NCI-H748 (cell line): Measurements from ENCODE around the gene GMCL2.
"Not testable (repeated sequence)": the region's sequence is repeated elsewhere in the genome, so short reads cannot be mapped to it uniquely, and the experiment has no call there.

ENCODE experiments used
- DNase-seq: peaks from one replicate; lab custom pipeline; 2025; ENCODE audit not compliant: unreplicated experiment; lab: John Stamatoyannopoulos, UW

The GMCL2 gene

GRCh38 chr5:178206166-178207101 lies 19.3 kb upstream of the GMCL2 start:
- no peak for DNase-seq

- DNase-seq = no peak
Observed at GRCh38 chr5:178205749-178206047, 18.5 kb upstream of the GMCL2 start.

GRCh38 chr5:178204935-178205748 lies 18.0 kb upstream of the GMCL2 start:
- DNase-seq = peak; percentile 78

GRCh38 chr5:178204182-178204934 lies 17.2 kb upstream of the GMCL2 start, which contains the start of gene HNRNPAB:
TSS of gene HNRNPAB (plus strand) at chr5:178204533. CDS start at chr5:178204838, 305 bp downstream.
- peak; percentile 96 for DNase-seq

- no peak for DNase-seq
Observed at GRCh38 chr5:178203670-178204181, 16.6 kb upstream of the GMCL2 start.

GRCh38 chr5:178202541-178202940 lies 15.4 kb upstream of the GMCL2 start:
- DNase-seq = no peak

GRCh38 chr5:178201927-178202235 lies 14.7 kb upstream of the GMCL2 start:
- no peak for DNase-seq

- no peak for DNase-seq
Observed at GRCh38 chr5:178201221-178201926, 14.2 kb upstream of the GMCL2 start.

- no peak for DNase-seq
Observed at GRCh38 chr5:178199581-178200434, 12.6 kb upstream of the GMCL2 start.

- no peak for DNase-seq
Observed at GRCh38 chr5:178198706-178199105, 11.5 kb upstream of the GMCL2 start.

GRCh38 chr5:178198151-178198550 lies 11.0 kb upstream of the GMCL2 start:
- DNase-seq = not testable (repeated sequence)

GRCh38 chr5:178196986-178197385 lies 9.8 kb upstream of the GMCL2 start:
- no peak for DNase-seq

GRCh38 chr5:178196281-178196812 lies 9.2 kb upstream of the GMCL2 start:
- no peak for DNase-seq

GRCh38 chr5:178194026-178194425 lies 6.9 kb upstream of the GMCL2 start:
- no peak for DNase-seq

- no peak for DNase-seq
Observed at GRCh38 chr5:178193251-178193809, 6.2 kb upstream of the GMCL2 start.

GRCh38 chr5:178192787-178193186 lies 5.6 kb upstream of the GMCL2 start:
- no peak for DNase-seq

GRCh38 chr5:178192244-178192643 lies 5.1 kb upstream of the GMCL2 start:
- no peak for DNase-seq

GRCh38 chr5:178191661-178192060 lies 4.5 kb upstream of the GMCL2 start:
- no peak for DNase-seq

GRCh38 chr5:178189433-178189832 lies 2.3 kb upstream of the GMCL2 start:
- DNase-seq = no peak
